Measurements from ENCODE around the gene RTF1. TPM values are rescaled to one million over a fixed set of nuclear protein-coding genes. Genes with fewer than 3 reads are reported as not detected.

RTF1 gene
- total and polyA plus RNA-seq, 2 donors (not counting 1 experiment from before 2014, with no cell fraction given), result 11.9 to 39.4 TPM

DNA sequence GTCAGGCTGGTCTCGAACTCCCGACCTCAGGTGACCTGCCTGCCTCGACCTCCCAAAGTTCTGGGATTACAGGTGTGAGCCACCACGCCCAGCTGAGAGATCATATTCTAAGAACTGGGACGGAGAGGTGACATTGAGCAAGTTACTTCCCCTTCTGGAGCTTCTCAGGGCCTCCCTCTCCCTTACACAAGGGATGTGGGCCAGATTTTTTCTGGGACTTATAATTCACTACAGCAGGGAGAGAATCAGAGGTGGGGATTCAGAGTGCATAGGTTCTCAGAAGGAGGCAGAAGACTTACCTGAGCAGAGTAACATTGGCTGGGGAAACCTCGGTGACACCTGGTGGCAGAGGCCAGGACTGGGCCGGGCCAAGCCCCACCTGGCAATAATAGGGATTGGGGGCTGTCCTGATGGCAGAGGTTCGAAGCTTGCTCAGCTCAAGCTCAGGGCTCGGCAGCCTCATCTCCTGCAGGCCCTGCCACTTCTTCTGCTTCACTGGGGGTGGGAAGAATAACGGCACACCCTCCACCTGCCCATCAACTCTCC is 90.0 kb downstream of the RTF1 start:
- Mint-ChIP-seq H3K4me3 (no peak overlapping the region), H3K4me1 (peaks cover 15% of the 10 kb centered on the region), H3K27ac (no peak overlapping the region), H3K9me3 (ENCODE audit: insufficient read depth) (no peaks in the 10 kb centered on the region), H3K27me3 (peaks cover 6% of the 10 kb centered on the region)
- Histone ChIP-seq H3K9me3 (ENCODE audit: control extremely low read depth in 1 of 3, control insufficient read depth in 2 of 3, insufficient read depth in 1 of 3, low read length in 2 of 3) (peaks cover 0 to 1% (median 0%) of the 10 kb centered on the region in 3 donors), H3K4me2 (replicated peaks; ENCODE audit: low read depth, low read length, poor library complexity, severe bottlenecking) (no peak overlapping the region), H3K9ac (ENCODE audit: low read length) (no peak overlapping the region), H4K20me1 (ENCODE audit: control insufficient read depth, insufficient read depth, low read length, poor library complexity, severe bottlenecking) (no peaks in the 10 kb centered on the region), H3K4me1 (ENCODE audit: control insufficient read depth in 2 of 2, insufficient read depth in 2 of 2, low read length in 2 of 2) (peaks cover 20 to 21% of the 10 kb centered on the region in 2 donors), H3K27me3 (replicated peaks in 1 of 4; ENCODE audit: control extremely low read depth in 1 of 4, control insufficient read depth in 3 of 4, insufficient read depth in 4 of 4, low read length in 3 of 4) (peaks cover 0 to 20% (median 8%) of the 10 kb centered on the region in 4 experiments), H3K79me2 (ENCODE audit: control insufficient read depth, insufficient read depth, low read length) (no peaks in the 10 kb centered on the region), H3K4me3 (ENCODE audit: control extremely low read depth in 1 of 5, extremely low read depth in 1 of 5, insufficient read depth in 1 of 5, low read depth in 2 of 5, low read length in 4 of 5) (no peak overlapping the region), H3K36me3 (replicated peaks in 1 of 2; ENCODE audit: control extremely low read depth in 1 of 2, control insufficient read depth in 1 of 2, extremely low read depth in 1 of 2, insufficient read depth in 2 of 2, low read length in 1 of 2) (no peaks in the 10 kb centered on the region), H2AFZ (ENCODE audit: insufficient read depth, low read depth, low read length, poor library complexity, severe bottlenecking) (no peak overlapping the region), H3K27ac (ENCODE audit: low read length in 2 of 2) (no peak overlapping the region)
- ChIA-PET POLR2A (no interaction called here), CTCF (interaction anchor here (0.6 to 2.6 kb wide), 3 partner anchors 41 to 224 kb away, joined by 3 to 15 read pairs (median 3); no protein-coding TSS in a partner anchor)
- ATAC-seq (ENCODE audit: low read depth) (no peak), DNase-seq (no peak)
- intact Hi-C loops (cut with micrococcal nuclease), result loop anchor here (1.0 kb wide), 1 partner anchor 42 kb away; no protein-coding TSS in a partner anchor
- WGBS (ENCODE audit: insufficient coverage), result 83% methylated on average over 9 of the region's 10 CpGs
- no peak for TF ChIP-seq EZH2 (IDR thresholded peaks at IDR 0.05; ENCODE audit: borderline replicate concordance, insufficient read depth, low read depth, low read length, poor library complexity, severe bottlenecking)
- TF ChIP-seq, protein P1, sequence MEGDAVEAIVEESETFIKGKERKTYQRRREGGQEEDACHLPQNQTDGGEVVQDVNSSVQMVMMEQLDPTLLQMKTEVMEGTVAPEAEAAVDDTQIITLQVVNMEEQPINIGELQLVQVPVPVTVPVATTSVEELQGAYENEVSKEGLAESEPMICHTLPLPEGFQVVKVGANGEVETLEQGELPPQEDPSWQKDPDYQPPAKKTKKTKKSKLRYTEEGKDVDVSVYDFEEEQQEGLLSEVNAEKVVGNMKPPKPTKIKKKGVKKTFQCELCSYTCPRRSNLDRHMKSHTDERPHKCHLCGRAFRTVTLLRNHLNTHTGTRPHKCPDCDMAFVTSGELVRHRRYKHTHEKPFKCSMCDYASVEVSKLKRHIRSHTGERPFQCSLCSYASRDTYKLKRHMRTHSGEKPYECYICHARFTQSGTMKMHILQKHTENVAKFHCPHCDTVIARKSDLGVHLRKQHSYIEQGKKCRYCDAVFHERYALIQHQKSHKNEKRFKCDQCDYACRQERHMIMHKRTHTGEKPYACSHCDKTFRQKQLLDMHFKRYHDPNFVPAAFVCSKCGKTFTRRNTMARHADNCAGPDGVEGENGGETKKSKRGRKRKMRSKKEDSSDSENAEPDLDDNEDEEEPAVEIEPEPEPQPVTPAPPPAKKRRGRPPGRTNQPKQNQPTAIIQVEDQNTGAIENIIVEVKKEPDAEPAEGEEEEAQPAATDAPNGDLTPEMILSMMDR (IDR thresholded peaks at IDR 0.05), result no peak

DNA sequence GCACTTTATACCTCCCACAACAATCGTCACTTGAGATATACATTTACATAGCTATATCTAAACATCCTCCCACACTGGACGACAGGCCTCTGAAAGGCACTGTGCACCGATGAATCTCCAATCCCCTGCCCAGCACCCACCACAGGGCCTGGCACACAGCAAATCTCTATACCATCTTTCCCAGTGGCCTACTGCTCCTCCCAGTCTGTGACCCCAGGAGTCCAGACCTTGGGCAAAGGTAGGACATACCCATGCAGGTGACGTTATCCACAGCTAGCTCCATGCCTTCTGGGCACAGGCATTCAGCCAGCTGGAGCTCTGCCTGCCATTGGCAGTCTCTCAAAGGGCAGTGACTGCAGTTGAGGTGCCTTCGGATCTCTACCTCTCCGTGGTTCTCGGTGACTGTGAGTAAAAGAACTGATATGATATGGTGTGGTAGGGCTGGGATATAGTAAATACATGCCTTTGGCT is 91.0 kb downstream of the RTF1 start:
- DNase-seq, result no peak
- H3K27ac ChIP-seq (ENCODE audit: low read length in 2 of 2), result no peak overlapping the region
- POLR2A ChIA-PET, result no interaction called here
- WGBS (ENCODE audit: insufficient coverage), result 90% methylated on average over 7 of the region's 7 CpGs
- no peak for ATAC-seq (ENCODE audit: low read depth)
- H3K4me1 ChIP-seq (ENCODE audit: control insufficient read depth in 2 of 2, insufficient read depth in 2 of 2, low read length in 2 of 2), result peaks cover 20 to 21% of the 10 kb centered on the region in 2 donors
- no peaks in the 10 kb centered on the region for H4K20me1 ChIP-seq (ENCODE audit: control insufficient read depth, insufficient read depth, low read length, poor library complexity, severe bottlenecking)
- no peaks in the 10 kb centered on the region for H3K79me2 ChIP-seq (ENCODE audit: control insufficient read depth, insufficient read depth, low read length)
- H3K9me3 Mint-ChIP-seq (ENCODE audit: insufficient read depth), result no peaks in the 10 kb centered on the region
- CTCF ChIA-PET, result interaction anchor here (0.7 to 2.6 kb wide), 3 partner anchors 10 to 223 kb away, joined by 3 to 15 read pairs (median 3); no protein-coding TSS in a partner anchor
- H3K27me3 ChIP-seq (replicated peaks in 1 of 4; ENCODE audit: control extremely low read depth in 1 of 4, control insufficient read depth in 3 of 4, insufficient read depth in 4 of 4, low read length in 3 of 4), result peaks cover 0 to 20% (median 10%) of the 10 kb centered on the region in 4 experiments
- no peak overlapping the region for H3K27ac Mint-ChIP-seq
- H3K4me3 Mint-ChIP-seq, result no peak overlapping the region
- H2AFZ ChIP-seq (ENCODE audit: insufficient read depth, low read depth, low read length, poor library complexity, severe bottlenecking), result no peak overlapping the region
- H3K27me3 Mint-ChIP-seq, result peaks cover 6% of the 10 kb centered on the region
- intact Hi-C loops (cut with micrococcal nuclease), result loop anchor here (1.0 kb wide), 1 partner anchor 43 kb away; no protein-coding TSS in a partner anchor
- H3K4me1 Mint-ChIP-seq, result peaks cover 16% of the 10 kb centered on the region
- no peak overlapping the region for H3K4me2 ChIP-seq (replicated peaks; ENCODE audit: low read depth, low read length, poor library complexity, severe bottlenecking)
- H3K9ac ChIP-seq (ENCODE audit: low read length), result no peak overlapping the region
- peaks cover 0 to 9% (median 0%) of the 10 kb centered on the region in 3 donors for H3K9me3 ChIP-seq (ENCODE audit: control extremely low read depth in 1 of 3, control insufficient read depth in 2 of 3, insufficient read depth in 1 of 3, low read length in 2 of 3)
- H3K36me3 ChIP-seq (replicated peaks in 1 of 2; ENCODE audit: control extremely low read depth in 1 of 2, control insufficient read depth in 1 of 2, extremely low read depth in 1 of 2, insufficient read depth in 2 of 2, low read length in 1 of 2), result no peaks in the 10 kb centered on the region
- no peak for TF ChIP-seq EZH2 (IDR thresholded peaks at IDR 0.05; ENCODE audit: borderline replicate concordance, insufficient read depth, low read depth, low read length, poor library complexity, severe bottlenecking)
- TF ChIP-seq, protein P1 (IDR thresholded peaks at IDR 0.05), result no peak
- no peak overlapping the region for H3K4me3 ChIP-seq (ENCODE audit: control extremely low read depth in 1 of 5, extremely low read depth in 1 of 5, insufficient read depth in 1 of 5, low read depth in 2 of 5, low read length in 4 of 5)
